PFSK-1 (cell line): Measurements from ENCODE around the gene CD300LD.

ENCODE experiments used
- FOXP2 ChIP-seq: optimal IDR thresholded peaks from 2 replicates; pipeline ENCODE3; 2011; ENCODE audit warnings: borderline replicate concordance, control low read depth, inconsistent platforms; ENCODE audit not compliant: insufficient read depth; ENCODE audit errors: extremely low read length, extremely low read depth
- POLR2AphosphoS5 ChIP-seq: IDR thresholded peaks from 2 replicates; pipeline ENCODE4 v1.6.1; 2012; ENCODE audit warnings: low read depth, mild to moderate bottlenecking, control low read depth, low read length, moderate library complexity
- REST ChIP-seq, 2 experiments: IDR thresholded peaks; 2 replicates each; pipeline versions ENCODE4 v1.6.1 to v1.8.0; 2011 to 2012; ENCODE audit warnings: low read depth in 2 of 2, low read length in 2 of 2, control low read depth in 1 of 2, inconsistent platforms in 1 of 2, mild to moderate bottlenecking in 1 of 2, moderate library complexity in 1 of 2; ENCODE audit not compliant: insufficient read depth in 1 of 2
- SIN3A ChIP-seq: IDR thresholded peaks from 2 replicates; pipeline ENCODE4 v1.6.1; 2012; ENCODE audit warnings: mild to moderate bottlenecking, low read length, moderate library complexity, borderline replicate concordance; ENCODE audit not compliant: insufficient read depth
- TAF1 ChIP-seq: IDR thresholded peaks from 2 replicates; pipeline ENCODE4 v1.6.1; 2012; ENCODE audit warnings: low read length, control low read depth, borderline replicate concordance; ENCODE audit not compliant: insufficient read depth

The CD300LD gene

GRCh38 chr17:74555427-74555940, 36.6 kb downstream of the CD300LD start:
- no peak for TF ChIP-seq FOXP2

GRCh38 chr17:74554909-74555308, 37.2 kb downstream of the CD300LD start:
- TF ChIP-seq TAF1 (no peak), SIN3A (no peak), POLR2AphosphoS5 (no peak), FOXP2 (no peak), REST (IDR thresholded peaks at IDR 0.05; ENCODE audit: insufficient read depth in 1 of 2, low read depth in 2 of 2, low read length in 2 of 2) (no peak)

GRCh38 chr17:74552037-74552436, 40.0 kb downstream of the CD300LD start:
- TF ChIP-seq SIN3A: no peak
- TF ChIP-seq REST (IDR thresholded peaks at IDR 0.05; ENCODE audit: insufficient read depth in 1 of 2, low read depth in 2 of 2, low read length in 2 of 2): no peak
- no peak for TF ChIP-seq FOXP2
- TF ChIP-seq TAF1: no peak
- no peak for TF ChIP-seq POLR2AphosphoS5

GRCh38 chr17:74550602-74551001, 41.5 kb downstream of the CD300LD start:
- TF ChIP-seq REST (IDR thresholded peaks at IDR 0.05; ENCODE audit: insufficient read depth in 1 of 2, low read depth in 2 of 2, low read length in 2 of 2): no peak
- no peak for TF ChIP-seq POLR2AphosphoS5
- no peak for TF ChIP-seq TAF1
- no peak for TF ChIP-seq FOXP2
- TF ChIP-seq SIN3A: no peak

GRCh38 chr17:74549343-74549742, 42.7 kb downstream of the CD300LD start:
- no peak for TF ChIP-seq FOXP2
- TF ChIP-seq TAF1: no peak
- no peak for TF ChIP-seq SIN3A
- TF ChIP-seq POLR2AphosphoS5: no peak
- TF ChIP-seq REST (IDR thresholded peaks at IDR 0.05; ENCODE audit: insufficient read depth in 1 of 2, low read depth in 2 of 2, low read length in 2 of 2): no peak
